ENCODE measurements around the gene MBOAT1.

The MBOAT1 gene

GRCh38 chr6:20234136-20234535, 21.9 kb upstream of the MBOAT1 start:
- no peak for DNase-seq (ENCODE audit: low read depth)

GRCh38 chr6:20233007-20233730, 20.9 kb upstream of the MBOAT1 start:
- no peak for DNase-seq (ENCODE audit: low read depth)

- no peak for DNase-seq (ENCODE audit: low read depth)
These were observed 19.9 kb upstream of the MBOAT1 start for GRCh38 chr6:20232188-20232587.

GRCh38 chr6:20230401-20231119, 18.3 kb upstream of the MBOAT1 start:
- no peak for DNase-seq (ENCODE audit: low read depth)

GRCh38 chr6:20229881-20230280, 17.6 kb upstream of the MBOAT1 start:
- DNase-seq (ENCODE audit: low read depth): no peak

- DNase-seq (ENCODE audit: low read depth): no peak
These were observed 15.1 kb upstream of the MBOAT1 start for GRCh38 chr6:20227350-20227749.

GRCh38 chr6:20223141-20223540, 10.9 kb upstream of the MBOAT1 start:
- no peak for DNase-seq (ENCODE audit: low read depth)

GRCh38 chr6:20221421-20221820, 9.2 kb upstream of the MBOAT1 start:
- DNase-seq (ENCODE audit: low read depth): no peak

- DNase-seq (ENCODE audit: low read depth): no peak
These were observed 8.1 kb upstream of the MBOAT1 start for GRCh38 chr6:20220359-20220758.

GRCh38 chr6:20217891-20218290, 5.6 kb upstream of the MBOAT1 start:
- DNase-seq (ENCODE audit: low read depth): no peak

- no peak for DNase-seq (ENCODE audit: low read depth)
These were observed 5.1 kb upstream of the MBOAT1 start for GRCh38 chr6:20217324-20217855.

GRCh38 chr6:20215310-20215709, 3.0 kb upstream of the MBOAT1 start:
- DNase-seq (ENCODE audit: low read depth): no peak

GRCh38 chr6:20213271-20213798, 1.1 kb upstream of the MBOAT1 start:
- DNase-seq (ENCODE audit: low read depth): no peak

- DNase-seq (ENCODE audit: low read depth): no peak
These were observed 303 bp downstream of the MBOAT1 start for GRCh38 chr6:20211941-20212391.

- DNase-seq (ENCODE audit: low read depth): no peak
These were observed 980 bp downstream of the MBOAT1 start for GRCh38 chr6:20211037-20211940.

GRCh38 chr6:20210158-20210557, 2.1 kb downstream of the MBOAT1 start:
- no peak for DNase-seq (ENCODE audit: low read depth)

- no peak for DNase-seq (ENCODE audit: low read depth)
These were observed 3.4 kb downstream of the MBOAT1 start for GRCh38 chr6:20208687-20209378.

GRCh38 chr6:20207088-20207418, 5.2 kb downstream of the MBOAT1 start:
- DNase-seq (ENCODE audit: low read depth): no peak

GRCh38 chr6:20205722-20206161, 6.5 kb downstream of the MBOAT1 start:
- DNase-seq (ENCODE audit: low read depth): no peak

GRCh38 chr6:20204512-20204894, 7.8 kb downstream of the MBOAT1 start:
- DNase-seq (ENCODE audit: low read depth): no peak
